HTERT RPE-1 (cell line): ENCODE measurements around the gene TCL1A.
"Not testable (repeated sequence)": the region's sequence is repeated elsewhere in the genome, so short reads cannot be mapped to it uniquely, and the experiment has no call there.

Source experiments
- in situ Hi-C: fragments of 300-500 bp; cut with MboI; formaldehyde crosslinking; loops from 4 replicates; pipeline ENCODE4 v1.14.3; 2020; ENCODE audit warnings: low sequenced_read_pairs

The TCL1A gene, protein sequence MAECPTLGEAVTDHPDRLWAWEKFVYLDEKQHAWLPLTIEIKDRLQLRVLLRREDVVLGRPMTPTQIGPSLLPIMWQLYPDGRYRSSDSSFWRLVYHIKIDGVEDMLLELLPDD

DNA sequence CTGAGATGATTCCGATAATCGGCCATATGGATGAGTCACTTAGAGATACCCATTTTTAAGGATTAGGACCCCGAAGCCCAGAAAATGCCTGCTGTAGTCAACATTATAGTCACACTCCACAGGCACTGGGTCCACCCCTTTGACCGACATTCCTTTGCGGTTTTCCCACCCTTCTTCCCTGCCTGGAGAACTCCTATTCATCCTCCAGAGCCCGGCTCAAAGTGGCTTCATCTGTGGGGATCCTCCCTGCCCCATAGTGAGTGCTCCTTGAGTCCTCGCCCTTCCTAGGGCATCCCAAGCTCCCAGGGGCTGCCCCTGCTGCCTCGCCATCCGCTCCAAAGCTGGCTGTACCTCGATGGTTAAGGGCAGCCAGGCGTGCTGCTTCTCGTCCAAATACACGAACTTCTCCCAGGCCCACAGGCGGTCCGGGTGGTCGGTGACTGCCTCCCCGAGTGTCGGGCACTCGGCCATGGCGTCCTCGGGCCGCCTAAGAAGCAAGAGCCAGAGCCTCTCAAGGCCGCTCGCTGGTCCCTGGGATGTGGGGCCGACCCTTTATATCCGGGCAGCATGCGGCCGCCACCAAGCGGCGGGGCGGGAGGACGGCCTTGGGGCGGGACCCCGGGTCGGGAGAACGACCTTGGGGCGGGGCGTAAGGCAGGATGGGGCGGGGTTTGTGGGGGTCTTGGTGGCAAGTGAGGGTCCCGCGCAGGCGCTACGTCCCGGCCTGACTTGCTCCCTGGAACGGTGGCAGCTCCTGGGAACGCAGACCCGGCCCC lies at the start of gene TCL1A:
TCL1A (minus strand) TSS at position 530 of the 776 bp plus-strand sequence; CDS start at position 471, 59 bp downstream.
- in situ Hi-C loops = no loop called here

DNA sequence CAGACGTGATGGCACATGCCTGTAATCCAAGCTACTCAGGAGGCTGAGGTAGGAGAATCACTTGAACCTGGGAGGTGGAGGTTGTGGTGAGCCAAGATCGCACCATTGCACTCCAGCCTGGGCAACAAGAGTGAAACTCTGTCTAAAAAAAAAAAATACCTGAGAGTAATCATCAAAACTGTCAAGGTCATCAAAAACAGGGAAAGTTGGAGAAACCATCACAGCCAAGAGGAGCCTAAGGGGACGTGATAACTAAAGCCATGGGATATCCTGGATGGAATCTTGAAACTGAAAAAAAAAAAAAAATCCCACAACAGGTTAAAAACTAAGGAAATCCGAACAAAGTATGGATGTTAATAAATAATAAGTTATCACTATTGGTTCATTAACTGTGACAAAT lies 49.1 kb upstream of the TCL1A start:
- in situ Hi-C loops = not testable (repeated sequence)

DNA sequence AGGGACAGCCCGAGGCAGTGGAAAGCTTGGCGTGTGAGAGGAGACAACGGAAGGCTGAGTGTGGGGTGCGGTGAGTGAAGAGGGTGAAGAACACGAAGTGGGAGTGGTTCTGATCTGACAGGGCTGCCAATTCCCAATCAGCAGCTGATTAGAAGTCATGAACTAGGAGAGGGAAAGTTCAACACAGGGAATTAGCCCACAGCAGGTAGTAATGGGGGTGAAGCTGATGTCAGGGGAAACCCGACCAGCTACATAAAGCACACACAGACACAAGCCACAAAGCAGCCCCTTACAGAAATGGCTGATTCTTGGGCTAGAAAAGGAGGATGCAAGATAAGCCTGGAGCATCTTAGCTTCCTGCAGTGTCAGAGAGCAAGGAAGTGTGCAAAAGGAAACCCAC lies 47.5 kb upstream of the TCL1A start:
- in situ Hi-C loops = no loop called here

DNA sequence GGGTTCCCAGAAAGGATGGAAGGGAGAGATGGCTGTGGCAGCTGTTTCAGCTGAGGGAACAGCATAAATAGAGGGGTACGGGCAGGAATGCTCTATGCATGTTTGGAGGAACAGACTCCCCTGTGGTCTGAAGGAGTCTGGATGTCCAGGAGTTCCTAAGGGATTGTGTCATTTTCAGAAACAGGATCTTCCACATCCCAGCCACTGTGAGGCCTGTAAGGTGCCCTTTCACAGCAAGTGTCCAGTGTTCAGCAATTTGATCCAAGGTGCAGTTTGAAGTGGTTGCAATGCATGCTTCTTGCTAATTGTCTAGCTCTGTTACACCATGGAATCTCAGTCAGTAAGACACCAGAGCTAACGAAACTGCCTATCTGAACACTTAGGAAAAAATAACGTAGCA lies 46.7 kb upstream of the TCL1A start:
- in situ Hi-C loops = no loop called here

DNA sequence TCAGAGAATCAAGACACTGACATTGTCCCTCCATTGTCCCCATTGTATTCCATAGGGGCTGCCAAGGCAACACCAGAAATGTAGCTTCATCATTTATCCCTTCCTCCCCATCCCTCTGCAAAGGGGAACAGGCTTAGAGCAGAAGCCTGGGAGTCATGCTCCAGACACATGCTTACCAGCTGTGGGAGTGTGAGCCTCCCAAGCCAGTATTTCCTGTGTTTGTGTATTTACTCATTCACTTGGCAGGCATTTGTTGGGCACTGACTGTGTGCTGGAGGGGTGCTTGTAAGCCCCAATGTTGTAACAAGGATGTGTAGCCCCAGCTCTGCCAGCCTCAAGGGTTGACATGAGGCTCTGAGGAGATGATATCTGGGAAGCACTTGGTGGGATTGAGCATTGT lies 46.0 kb upstream of the TCL1A start:
- in situ Hi-C loops = no loop called here

DNA sequence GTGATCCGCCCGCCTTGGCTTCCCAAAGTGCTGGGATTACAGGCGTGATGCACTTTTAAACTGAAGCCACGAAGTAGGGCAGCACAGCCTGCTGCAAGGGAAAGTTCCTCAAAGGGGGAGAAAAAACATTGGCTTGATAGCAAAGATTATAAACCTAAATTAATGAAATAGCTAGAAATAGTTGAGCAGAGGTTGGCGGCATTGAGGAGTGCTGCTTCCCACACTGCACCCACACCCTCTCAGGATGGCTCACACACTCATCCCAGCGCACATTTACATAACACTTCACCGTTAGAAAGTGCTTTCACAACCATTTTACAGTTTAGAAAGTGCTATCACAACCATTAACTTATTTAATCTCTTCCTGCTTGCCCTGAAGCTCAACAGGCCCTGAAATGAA lies 44.4 kb upstream of the TCL1A start:
- in situ Hi-C loops = no loop called here

DNA sequence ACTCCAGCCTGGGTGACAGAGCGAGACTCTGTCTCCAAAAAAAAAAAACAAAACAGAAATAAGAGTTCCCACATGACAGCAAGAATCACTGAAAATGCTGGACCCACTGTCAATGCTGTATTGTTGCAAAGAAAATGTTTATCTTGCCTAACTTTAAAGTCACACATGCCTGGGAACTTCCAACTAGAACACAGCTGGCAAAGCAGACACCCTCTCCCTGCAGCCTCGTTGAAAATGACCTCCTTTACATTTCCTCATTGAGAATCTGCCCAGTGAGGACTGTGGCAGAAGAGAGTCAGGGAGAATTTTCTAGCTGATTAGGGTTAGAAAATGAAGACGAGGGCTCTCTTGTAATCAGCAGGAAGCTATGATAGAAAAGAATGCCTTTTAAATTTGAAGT lies 42.8 kb upstream of the TCL1A start:
- in situ Hi-C loops = no loop called here

DNA sequence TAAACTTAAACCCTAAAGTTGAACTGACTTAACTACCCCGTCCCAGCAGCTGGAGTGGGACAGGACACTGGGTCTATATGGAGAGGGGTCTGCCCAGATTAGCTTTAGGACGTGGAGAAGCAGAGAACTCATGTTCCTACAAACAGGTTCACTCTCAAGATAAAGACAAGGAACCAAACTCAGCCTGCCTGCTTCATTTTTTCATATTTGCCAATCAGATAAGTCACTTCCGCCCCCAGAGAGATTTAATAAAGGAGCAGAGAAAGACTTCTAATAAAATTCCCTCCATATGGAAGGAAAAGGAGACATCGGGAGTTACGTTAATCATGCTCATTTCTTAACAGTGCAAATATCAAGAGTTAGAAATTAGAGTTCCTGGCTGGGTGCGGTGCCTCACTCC lies 42.2 kb upstream of the TCL1A start:
- in situ Hi-C loops = no loop called here

DNA sequence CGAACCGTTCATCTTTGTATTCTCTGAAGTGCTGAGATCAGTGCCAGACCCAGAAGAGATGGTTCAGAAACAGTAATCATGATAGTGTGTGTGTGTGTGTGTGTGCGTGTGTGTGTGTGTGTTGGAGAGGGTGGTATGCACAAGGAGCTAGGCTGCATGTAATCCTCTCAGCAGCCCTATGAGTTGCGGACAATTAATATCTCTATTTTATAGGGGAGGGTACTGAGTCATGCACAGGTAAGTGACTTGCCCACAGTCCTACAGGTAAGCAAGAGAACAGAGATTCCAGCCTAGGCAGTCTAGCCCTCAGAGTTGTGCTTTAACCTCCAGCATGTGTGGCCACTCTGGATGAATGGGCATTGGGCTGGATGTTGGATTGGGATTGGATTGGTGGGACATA lies 27.9 kb upstream of the TCL1A start:
- in situ Hi-C loops = no loop called here

DNA sequence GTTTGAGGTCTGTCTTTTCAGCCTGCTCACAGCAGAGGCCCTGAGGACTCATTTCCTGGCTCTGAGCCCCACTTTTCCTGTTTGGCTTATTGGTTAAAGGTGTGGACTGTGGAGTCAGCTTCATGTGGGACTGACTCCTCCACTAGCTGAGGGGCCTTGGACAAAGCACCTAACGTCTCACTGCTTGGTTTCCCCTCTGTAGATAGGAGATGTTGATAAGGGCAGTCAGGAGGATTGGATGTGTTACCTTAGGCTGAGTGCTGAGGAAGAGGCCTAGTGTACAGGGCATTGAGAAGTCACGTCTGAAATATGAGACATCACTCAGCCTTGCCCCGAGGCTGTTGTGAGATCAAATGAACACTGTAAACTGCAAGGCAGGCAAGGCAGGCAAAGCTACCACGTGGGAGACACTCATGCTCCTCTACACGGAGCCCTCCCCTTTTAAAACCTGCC lies 27.1 kb upstream of the TCL1A start:
- in situ Hi-C loops = no loop called here

DNA sequence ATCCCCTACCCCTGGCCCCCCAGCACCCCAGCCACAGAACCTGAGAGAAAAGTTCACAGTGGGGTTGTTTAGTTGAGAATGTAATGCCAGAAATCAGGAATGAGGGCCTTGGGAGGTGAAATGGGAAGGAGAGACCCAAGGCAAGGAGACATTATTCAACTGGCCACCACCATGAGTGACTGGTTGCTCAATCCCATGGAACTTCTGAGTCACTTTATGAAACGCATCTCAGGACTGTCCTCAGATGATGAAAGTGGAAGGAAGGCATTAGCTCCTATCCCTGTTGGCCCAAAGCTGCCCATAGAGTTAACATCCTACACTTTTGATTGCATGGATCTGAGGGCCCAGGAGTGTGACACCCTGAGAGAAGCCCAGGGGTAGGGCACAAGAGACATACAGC lies 25.4 kb upstream of the TCL1A start:
- in situ Hi-C loops = no loop called here

DNA sequence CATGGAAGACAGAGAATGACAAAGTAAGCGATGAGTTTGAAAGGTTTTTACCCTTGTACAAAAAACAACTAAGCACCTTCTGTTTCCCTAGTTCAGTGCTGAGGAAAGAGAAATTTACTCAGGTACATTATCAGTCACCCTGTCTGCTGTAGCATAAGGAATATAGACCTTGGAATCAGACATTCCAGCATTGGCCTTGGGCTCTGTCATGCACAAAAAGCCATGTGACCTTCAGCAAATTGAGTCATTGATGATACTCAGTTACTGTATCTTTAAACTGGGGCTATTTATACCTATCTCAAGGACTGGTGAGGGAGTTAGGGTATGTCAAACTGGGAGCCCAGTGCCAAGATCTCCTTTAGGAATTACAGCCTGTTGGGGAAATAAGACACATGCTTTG lies 19.3 kb upstream of the TCL1A start:
- in situ Hi-C loops = no loop called here

DNA sequence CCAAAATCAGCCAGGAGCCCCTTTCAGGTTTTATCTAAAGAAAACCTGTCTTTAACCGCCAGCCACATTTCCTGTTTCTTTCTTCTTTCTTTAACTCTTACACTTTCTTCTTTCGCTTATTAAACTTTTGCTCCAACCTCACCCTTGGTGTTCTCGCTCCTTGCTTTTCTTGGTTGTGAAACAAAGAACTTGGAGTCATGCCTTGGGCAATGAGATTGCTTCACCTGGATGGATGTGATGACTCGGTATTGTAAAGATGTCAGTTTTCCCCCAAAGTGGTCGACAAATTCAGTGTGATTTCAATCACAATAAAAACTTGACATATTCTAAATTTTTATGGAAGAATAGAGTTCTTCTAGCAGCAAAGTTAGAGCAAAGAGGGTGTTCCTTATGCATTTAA lies 16.2 kb upstream of the TCL1A start:
- in situ Hi-C loops = no loop called here

DNA sequence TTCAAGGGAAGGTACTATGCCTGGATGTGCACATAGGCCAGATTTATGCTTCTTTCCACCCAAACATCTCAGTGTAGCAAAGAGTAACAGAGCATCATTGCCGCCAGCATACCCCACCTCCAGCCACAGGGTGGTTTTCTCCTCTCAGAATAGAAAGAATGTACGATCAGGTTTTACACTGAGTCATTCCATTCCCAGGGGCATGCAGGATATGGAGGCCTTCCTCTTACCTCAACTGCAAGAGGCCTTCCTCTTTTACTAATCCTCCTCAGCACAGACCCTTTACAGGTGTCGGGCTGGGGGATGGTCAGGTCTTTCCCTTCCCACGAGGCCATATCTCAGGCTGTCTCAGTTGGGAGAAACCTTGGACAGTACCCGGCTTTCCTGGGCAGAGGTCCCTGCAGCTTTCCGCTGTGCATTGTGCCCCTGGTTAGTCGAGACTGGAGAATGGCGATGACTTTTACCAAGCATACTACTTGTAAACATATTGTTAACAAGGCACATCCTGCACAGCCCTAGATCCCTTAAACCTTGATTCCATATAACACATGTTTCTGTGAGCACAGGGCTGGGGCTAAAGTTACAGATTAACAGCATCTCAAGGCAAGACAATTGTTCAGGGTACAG lies 15.6 kb upstream of the TCL1A start:
- in situ Hi-C loops = not testable (repeated sequence)

DNA sequence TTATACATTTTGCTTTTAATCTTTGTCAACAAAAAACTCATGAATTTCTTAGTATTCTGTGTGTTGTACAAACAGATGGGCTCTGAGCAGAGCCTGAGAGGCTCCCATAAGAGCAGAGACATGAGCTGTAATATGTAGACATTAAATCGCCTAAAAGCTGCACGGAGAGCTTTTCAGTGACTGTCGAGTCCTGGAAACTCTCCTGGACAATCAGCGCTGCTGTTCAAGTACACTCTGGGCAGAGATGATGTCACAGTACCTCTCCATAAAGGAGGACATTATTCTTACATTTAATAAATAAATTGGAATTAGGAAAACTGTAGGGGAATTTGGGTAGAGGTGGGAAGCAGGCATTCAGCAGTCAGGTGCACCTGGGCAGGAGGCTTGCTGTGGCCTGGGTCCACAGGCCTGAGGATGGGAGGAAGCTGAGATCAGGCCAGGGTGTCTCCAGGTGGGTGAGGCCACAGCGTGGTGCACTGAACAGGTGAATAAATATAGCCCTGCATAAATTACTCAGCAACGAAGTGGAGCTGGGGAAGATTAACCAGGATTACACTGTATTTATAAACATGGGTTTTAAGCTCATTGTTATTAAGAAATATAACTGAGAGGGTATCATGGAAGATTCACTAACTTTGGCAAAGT lies 13.3 kb upstream of the TCL1A start:
- in situ Hi-C loops = no loop called here

DNA sequence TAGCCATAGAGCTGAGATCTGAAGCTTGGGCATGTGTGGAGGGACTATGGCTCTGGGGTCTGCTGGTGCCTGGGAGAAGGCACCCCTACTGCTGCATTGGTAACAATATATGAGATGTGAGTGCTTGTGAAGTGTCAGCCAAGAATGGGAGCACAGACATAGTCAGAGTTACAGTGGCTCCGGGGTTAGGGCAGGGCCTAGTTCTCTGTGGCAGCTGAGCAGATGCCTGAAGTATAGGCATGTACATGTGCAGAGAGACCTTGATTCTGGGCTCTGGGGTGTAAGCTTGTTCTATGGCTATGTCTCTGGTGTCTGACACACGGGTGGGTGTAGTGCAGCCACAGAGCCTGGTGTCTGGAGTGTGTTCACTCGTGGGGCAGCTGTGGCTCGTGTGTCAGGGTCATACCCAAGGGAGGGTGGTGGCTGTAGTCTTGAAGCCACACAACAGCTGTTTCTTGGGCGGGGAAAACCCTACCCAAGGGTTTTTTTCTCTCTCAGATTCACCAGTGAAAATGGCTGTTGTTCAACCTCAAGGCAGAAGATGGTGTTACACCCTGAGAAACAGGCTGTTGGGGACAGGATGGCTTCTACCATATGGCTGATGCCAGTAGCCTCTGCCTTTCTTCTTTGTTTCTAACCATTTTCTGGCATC lies 11.9 kb upstream of the TCL1A start:
- in situ Hi-C loops = no loop called here

DNA sequence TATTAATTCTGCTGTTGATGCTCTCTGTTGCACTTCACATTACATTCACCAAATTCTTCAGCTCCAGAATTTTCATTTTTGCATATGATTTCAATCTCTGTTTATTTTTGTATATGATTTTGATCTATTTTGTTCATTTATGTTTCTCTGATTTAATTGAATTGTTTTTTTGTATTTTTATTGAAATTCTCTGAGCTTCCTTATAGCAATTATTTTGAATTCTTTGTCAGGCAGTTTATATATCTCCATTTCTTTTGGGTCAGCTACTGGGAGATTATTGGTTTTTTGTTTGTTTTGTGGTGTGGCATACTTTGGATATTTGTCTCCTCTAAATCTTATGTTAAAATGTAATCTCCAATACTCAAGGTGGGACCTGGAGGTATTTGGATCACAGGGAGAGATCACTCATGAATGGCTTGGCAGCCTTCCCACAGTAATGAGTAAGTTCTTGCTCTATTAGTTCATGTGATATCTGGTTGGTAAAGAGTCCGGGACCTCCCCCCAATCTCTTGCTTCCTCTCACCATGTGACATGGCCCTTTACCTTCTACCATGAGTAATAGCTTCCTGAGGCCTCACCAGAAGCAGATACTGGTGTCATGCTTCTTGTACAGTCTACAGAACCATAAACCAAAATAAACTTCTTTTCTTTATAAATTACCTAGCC lies 8.7 kb upstream of the TCL1A start:
- in situ Hi-C loops = no loop called here

DNA sequence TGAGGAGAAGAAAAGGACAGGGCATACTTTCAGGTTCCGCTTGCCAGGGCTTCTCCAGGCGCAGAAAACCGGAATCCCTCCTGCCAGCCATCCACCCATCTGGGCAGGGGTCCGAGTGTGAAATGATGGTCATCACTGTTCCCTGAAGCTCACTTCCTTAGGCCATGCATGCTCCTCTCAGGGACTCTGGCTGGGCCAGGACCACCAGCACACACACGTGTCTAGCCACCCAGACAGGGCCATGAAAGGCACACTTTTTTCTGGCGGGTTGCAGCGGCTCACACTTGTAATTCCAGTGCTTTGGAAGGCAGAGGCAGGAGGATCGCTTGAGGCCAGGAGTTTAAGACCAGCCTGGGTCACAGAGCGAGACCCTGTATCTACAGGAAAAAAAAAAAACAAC lies 1.5 kb downstream of the TCL1A start:
- in situ Hi-C loops = no loop called here

DNA sequence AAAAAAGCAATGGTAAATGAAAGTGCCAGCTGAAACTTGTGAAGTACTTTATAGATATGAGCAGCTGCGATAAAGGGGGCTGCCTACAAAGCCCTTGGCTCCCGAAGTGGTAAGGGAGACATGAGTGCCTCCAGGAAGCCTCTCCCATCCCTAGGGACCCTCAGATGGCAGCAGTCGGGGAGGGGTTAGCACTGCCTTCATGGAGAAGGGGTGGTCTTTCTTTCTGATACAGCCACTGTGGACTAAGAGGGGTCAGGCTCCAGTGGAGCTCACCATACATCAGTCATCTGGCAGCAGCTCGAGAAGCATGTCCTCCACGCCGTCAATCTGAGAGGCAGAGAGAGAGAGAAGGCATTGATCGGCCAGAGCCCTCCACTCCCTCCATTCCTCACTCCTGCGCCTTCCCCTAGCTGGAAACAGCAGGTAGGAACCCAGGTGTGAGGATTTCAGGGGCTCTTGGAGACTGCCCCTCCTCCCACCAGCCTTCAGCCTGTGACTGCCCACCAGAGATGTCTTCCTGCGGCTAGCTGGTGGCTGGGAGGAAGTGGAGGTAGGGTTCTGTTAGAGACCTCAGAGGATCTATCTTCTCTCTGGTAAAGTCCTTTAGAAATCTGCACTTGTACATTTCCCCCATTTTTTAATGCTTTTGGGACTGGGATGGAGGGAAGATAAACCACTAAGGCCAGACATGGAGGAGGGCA lies 2.3 kb downstream of the TCL1A start:
- in situ Hi-C loops = no loop called here

DNA sequence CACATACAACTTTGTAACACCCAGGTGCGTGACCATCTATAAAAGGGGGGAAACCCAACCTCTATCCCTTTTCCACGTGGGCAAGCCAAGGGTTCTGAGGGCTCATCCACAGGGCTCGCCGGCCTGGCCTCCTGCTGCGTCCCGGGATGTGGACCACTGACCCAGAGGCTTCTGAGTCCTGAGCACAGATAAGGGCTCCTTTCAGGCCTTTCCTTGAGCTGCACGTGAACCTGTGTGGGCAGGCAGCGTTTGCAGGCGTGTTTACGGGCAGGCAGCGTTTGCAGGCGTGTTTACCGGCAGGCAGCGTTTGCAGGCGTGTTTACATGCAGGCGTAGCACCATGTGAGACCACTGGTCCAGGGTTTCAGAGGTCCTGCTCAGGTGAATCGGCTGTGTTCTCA lies 3.8 kb downstream of the TCL1A start:
- in situ Hi-C loops = no loop called here
